Peyer's patch (tissue), 4 donors: ENCODE results near the gene EEFSEC. TPM values are rescaled to one million over a fixed set of nuclear protein-coding genes. Genes with fewer than 3 reads are reported as not detected.
"Not testable (repeated sequence)": the region's sequence is repeated elsewhere in the genome, so short reads cannot be mapped to it uniquely, and the experiment has no call there.

Experiments
- DNase-seq, 3 donors: peaks; one replicate each; pipeline ENCODE4 v3.0.0-alpha.2; 2017 to 2019
- H3K27ac ChIP-seq, 4 donors: fragments of 200-600 bp; sonication (generic); one replicate each; pipeline ENCODE4 v1.5.1; 2016 to 2019
- H3K27me3 ChIP-seq, 2 donors: fragments of 200-600 bp; sonication (generic); one replicate each; pipeline ENCODE4 v1.5.1; 2019
- H3K36me3 ChIP-seq, 3 donors: fragments of 200-600 bp; sonication (generic); one replicate each; pipeline ENCODE4 v1.5.1; 2016 to 2019
- H3K4me1 ChIP-seq, 4 donors: fragments of 200-600 bp; sonication (generic); one replicate each; pipeline ENCODE4 v1.5.1; 2016 to 2019
- H3K4me3 ChIP-seq, 4 donors: fragments of 200-600 bp; sonication (generic); 1 replicate in 3 of 4; 2 replicates in 1 of 4; pipeline ENCODE4 v1.5.1; 2016 to 2019; ENCODE audit warnings: mild to moderate bottlenecking in 1 of 4
- H3K9me3 ChIP-seq, 4 donors: fragments of 200-600 bp; sonication (generic); one replicate each; pipeline ENCODE4 v1.5.1; 2016 to 2019; ENCODE audit warnings: mild to moderate bottlenecking in 1 of 4
- POLR2A ChIP-seq, 2 donors: fragments of 450-650 bp; IDR thresholded peaks; one replicate each; pipeline ENCODE4 v1.5.1; 2017; ENCODE audit warnings: antibody characterized with exemption in 2 of 2, mild to moderate bottlenecking in 2 of 2, moderate library complexity in 2 of 2
- total RNA-seq, 4 donors: library from RNA; depleted of rRNA; stranded (reverse); fragments of >200 nt; gene quantifications; one replicate each; pipeline ENCODE4 v1.1.0, GENCODE V29; 2016
- TF ChIP-seq, protein P1 (sequence below), 6 experiments: fragments of 450-650 bp in 4 of 6; fragments of 200-600 bp in 2 of 6; sonication (generic) in 1 of 6; IDR thresholded peaks; one replicate each; pipeline ENCODE4 v1.5.1; 2017 to 2019; ENCODE audit warnings: antibody characterized with exemption in 6 of 6, mild to moderate bottlenecking in 3 of 6, moderate library complexity in 1 of 6

Gene EEFSEC
- total RNA-seq, 4 donors from 2014 or later: 11.7 to 50.3 (median 19.6) TPM

DNA sequence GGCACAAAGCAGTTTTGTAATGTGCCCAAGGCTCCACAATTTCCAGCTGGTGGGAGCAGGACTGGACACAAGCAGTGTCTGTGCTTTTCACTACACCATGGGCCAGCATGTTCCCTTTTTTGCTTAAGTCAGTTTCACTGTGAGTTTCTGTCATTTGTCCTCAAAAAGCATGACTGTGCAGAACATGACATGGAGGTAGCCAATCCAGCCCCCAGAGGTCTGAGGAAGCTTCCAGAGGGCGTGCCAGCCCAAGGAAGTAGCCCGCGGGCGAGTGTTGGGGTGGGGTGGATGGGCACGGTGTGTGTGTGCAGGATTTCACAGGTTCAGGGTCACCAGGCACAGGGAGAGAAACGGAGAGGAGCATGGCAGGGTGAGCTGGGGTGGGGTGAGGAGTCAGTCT is 8.0 kb upstream of the EEFSEC start:
- no peaks in the 10 kb centered on the region for H3K4me1 ChIP-seq
- no peaks in the 10 kb centered on the region for H3K36me3 ChIP-seq
- DNase-seq: no peak
- no peak overlapping the region for H3K27ac ChIP-seq
- no peaks in the 10 kb centered on the region for H3K27me3 ChIP-seq
- H3K4me3 ChIP-seq: no peak overlapping the region
- TF ChIP-seq, protein P1, sequence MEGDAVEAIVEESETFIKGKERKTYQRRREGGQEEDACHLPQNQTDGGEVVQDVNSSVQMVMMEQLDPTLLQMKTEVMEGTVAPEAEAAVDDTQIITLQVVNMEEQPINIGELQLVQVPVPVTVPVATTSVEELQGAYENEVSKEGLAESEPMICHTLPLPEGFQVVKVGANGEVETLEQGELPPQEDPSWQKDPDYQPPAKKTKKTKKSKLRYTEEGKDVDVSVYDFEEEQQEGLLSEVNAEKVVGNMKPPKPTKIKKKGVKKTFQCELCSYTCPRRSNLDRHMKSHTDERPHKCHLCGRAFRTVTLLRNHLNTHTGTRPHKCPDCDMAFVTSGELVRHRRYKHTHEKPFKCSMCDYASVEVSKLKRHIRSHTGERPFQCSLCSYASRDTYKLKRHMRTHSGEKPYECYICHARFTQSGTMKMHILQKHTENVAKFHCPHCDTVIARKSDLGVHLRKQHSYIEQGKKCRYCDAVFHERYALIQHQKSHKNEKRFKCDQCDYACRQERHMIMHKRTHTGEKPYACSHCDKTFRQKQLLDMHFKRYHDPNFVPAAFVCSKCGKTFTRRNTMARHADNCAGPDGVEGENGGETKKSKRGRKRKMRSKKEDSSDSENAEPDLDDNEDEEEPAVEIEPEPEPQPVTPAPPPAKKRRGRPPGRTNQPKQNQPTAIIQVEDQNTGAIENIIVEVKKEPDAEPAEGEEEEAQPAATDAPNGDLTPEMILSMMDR (IDR thresholded peaks at IDR 0.05): no peak
- no peak for TF ChIP-seq POLR2A (IDR thresholded peaks at IDR 0.05)
- H3K9me3 ChIP-seq: no peaks in the 10 kb centered on the region

DNA sequence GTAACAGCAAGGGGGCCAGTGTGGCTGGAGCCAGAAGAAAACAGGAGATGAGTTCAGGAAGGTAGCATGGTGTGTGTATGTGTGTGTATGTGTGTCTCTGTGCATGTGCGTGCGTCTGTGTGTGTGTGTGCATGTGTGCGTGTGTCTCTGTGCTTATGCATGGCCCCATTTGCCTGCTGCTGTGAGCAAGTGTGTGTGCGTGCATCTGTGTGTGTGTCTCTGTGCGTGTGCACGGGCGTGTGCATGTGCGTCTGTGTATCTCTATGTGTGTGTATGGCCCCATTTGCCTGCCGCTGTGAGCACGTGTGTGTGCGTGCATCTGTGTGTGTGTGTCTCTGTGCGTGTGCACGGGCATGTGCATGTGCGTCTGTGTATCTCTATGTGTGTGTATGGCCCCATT is 7.1 kb upstream of the EEFSEC start:
- TF ChIP-seq POLR2A (IDR thresholded peaks at IDR 0.05): no peak
- TF ChIP-seq, protein P1 (IDR thresholded peaks at IDR 0.05): no peak
- Histone ChIP-seq H3K27me3 (no peaks in the 10 kb centered on the region), H3K4me1 (no peaks in the 10 kb centered on the region), H3K4me3 (no peak overlapping the region), H3K36me3 (no peaks in the 10 kb centered on the region), H3K27ac (no peak overlapping the region), H3K9me3 (no peaks in the 10 kb centered on the region)
- no peak for DNase-seq

DNA sequence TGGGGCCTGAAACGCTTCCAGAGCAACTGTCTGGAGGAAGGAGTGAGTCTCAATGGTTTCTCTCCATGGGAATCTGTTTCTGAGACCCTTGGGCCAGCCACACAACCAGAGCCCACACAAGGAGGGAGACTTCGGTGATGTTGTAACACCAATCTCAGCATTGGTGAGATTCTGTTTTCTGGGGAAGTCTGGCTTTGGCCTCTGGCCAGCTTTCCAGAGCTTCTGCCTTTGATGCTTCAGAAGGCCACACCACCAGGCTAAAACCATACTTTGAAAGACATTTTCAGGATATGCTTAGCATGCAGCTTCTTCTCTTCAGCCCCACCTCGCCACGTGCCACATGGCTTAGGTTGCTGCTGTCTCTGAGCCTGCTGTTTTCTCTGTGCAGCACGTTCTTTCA is 3.6 kb upstream of the EEFSEC start:
- Histone ChIP-seq H3K4me1 (peaks cover 0 to 7% (median 2%) of the 10 kb centered on the region in 4 donors), H3K4me3 (no peak overlapping the region), H3K27ac (no peak overlapping the region), H3K9me3 (no peaks in the 10 kb centered on the region), H3K27me3 (no peaks in the 10 kb centered on the region), H3K36me3 (no peaks in the 10 kb centered on the region)
- peak in 1 of 3 donors; percentile 52 for DNase-seq
- TF ChIP-seq POLR2A (IDR thresholded peaks at IDR 0.05): no peak
- TF ChIP-seq, protein P1 (IDR thresholded peaks at IDR 0.05): no peak

DNA sequence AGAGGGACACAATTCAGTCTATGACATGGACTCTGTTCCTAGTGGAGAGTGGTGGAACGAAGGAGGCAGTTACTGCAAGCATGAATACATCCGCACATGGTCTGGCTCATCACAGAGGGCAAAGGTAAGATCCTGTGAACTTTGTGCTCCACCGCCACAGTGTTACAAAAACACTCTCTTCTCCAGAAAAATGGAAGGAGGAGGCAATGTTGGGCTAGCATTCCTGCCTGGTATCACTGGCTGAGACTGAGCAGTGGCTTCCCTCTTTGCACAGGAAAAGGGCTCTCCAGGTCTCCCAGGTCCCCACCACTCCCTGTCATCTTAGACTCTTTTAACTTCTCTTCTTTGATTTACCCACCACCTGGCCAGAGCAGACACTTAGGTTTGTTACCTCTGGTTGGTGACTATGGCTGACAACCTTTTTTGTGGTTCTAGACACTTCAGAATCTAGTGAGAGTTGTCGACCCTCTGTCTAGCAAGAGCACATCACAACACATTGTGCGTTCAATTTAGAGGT is 1.5 kb upstream of the EEFSEC start:
- H3K4me1 ChIP-seq: peaks cover 0 to 10% (median 2%) of the 10 kb centered on the region in 4 donors
- H3K4me3 ChIP-seq: no peak overlapping the region
- H3K9me3 ChIP-seq: no peaks in the 10 kb centered on the region
- no peaks in the 10 kb centered on the region for H3K27me3 ChIP-seq
- no peaks in the 10 kb centered on the region for H3K36me3 ChIP-seq
- peak overlapping the region in 2 of 4 donors; percentile 14 to 20 for H3K27ac ChIP-seq
- TF ChIP-seq, protein P1 (IDR thresholded peaks at IDR 0.05): peak in 1 of 6 experiments; percentile 21
- TF ChIP-seq POLR2A (IDR thresholded peaks at IDR 0.05): no peak
- DNase-seq: peak in 1 of 3 donors; percentile 72

DNA sequence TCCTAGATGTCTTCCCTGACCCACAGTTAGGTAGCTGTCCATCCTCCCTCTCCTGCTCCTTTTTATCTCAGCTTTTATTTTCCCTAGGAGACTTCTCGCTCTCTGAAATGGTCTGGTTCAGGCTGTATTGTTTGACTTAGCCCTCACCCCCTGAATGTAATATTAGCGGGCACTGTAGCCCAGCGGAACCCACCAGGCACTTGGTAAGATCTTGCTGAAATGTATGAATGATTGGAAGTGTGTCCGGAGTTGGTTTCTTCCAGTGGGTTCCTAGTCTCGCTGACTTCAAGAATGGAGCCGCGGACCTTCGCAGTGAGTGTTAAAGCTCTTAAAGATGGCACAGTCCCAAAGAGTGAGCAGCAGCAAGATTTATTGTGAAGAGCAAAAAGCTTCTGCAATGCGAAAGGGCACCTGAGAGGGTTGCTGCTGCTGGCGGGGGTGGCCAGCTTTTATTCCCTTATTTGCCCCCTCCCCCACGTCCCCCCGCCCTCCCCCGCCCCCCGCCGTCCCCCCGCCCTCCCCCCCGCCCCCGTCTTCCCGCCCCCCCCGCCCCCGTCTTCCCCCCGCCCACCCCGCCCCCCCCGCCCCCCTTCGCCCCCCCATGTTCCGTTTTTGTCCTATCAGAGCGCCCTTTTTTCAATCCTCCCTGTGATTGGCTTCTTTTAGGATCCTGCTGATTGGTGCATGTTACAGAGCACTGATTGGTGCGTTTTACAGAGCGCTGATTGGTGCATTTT is 694 bp upstream of the EEFSEC start:
- TF ChIP-seq, protein P1 (IDR thresholded peaks at IDR 0.05): no peak
- Histone ChIP-seq H3K4me1 (peaks cover 0 to 10% (median 2%) of the 10 kb centered on the region in 4 donors), H3K27me3 (no peaks in the 10 kb centered on the region), H3K27ac (peak overlapping the region; percentile 70 to 92 (median 86)), H3K9me3 (no peaks in the 10 kb centered on the region), H3K4me3 (peak overlapping the region; percentile 80 to 93 (median 90)), H3K36me3 (peaks cover 0 to 6% (median 0%) of the 10 kb centered on the region in 3 donors)
- no peak for DNase-seq

DNA sequence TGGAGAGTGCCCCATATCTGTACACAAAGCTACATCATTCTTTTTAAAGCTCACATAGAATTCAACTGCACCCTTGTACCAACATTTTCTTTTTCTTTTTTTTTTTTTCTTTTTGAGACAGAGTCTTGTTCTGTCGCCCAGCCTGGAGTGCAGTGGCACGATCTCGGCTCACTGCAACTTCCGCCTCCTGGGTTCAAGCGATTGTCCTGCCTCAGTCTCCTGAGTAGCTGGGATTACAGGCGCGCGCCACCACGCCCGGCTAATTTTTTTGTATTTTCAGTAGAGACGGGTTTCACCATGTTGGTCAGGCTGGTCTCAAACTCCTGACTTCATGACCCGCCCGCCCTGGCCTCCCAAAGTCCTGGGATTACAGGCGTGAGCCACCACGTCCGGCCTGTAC is 1.1 kb downstream of the EEFSEC start:
- not testable (repeated sequence) for H3K27me3 ChIP-seq, DNase-seq, H3K9me3 ChIP-seq
- Histone ChIP-seq H3K4me3 (peak overlapping the region in 2 of 4 donors; percentile 89 to 93), H3K36me3 (peaks cover 0 to 13% (median 0%) of the 10 kb centered on the region in 3 donors), H3K4me1 (peaks cover 0 to 10% (median 2%) of the 10 kb centered on the region in 4 donors), H3K27ac (peak overlapping the region in 1 of 4 donors; percentile 84)
